K562 (cell line): ENCODE results near the gene MECP2. TPM values are rescaled to one million over a fixed set of nuclear protein-coding genes. Genes with fewer than 3 reads are reported as not detected.

Source experiments
- COPS2 ChIP-seq: fragments of 450-650 bp; conservative IDR thresholded peaks from 2 replicates; pipeline ENCODE4 v1.6.1; 2016; ENCODE audit warnings: mild to moderate bottlenecking, moderate library complexity
- HDAC8 ChIP-seq: fragments of 450-650 bp; IDR thresholded peaks from 2 replicates; pipeline ENCODE4 v1.6.1; 2016; ENCODE audit warnings: mild to moderate bottlenecking, missing genetic modification characterization, moderate library complexity, missing compliant biosample characterization
- L3MBTL2 ChIP-seq: fragments of 450-650 bp; IDR thresholded peaks from 2 replicates; pipeline ENCODE4 v1.6.1; 2016; ENCODE audit warnings: mild to moderate bottlenecking, moderate library complexity
- MEF2A ChIP-seq: IDR thresholded peaks from 2 replicates; pipeline ENCODE4 v1.6.1; 2011; ENCODE audit warnings: low read depth, mild to moderate bottlenecking, low read length, moderate library complexity; ENCODE audit not compliant: control insufficient read depth
- MYC ChIP-seq, 2 experiments: fragments of 250-450 bp in 1 of 2; sonication (Bioruptor Pico) in 1 of 2; IDR thresholded peaks; 2 replicates each; pipeline versions ENCODE4 v1.5.1 to v1.6.1; 2012 to 2021; ENCODE audit warnings: low read depth in 2 of 2, borderline replicate concordance in 1 of 2, improper control_type of control experiment in 1 of 2, low read length in 1 of 2, mild to moderate bottlenecking in 1 of 2, moderate library complexity in 1 of 2
- OTX1 ChIP-seq: fragments of 450-650 bp; formaldehyde crosslinking; IDR thresholded peaks from 2 replicates; pipeline ENCODE4 v1.4.0; 2022; ENCODE audit warnings: mild to moderate bottlenecking
- POLR2B ChIP-seq: fragments of 450-650 bp; IDR thresholded peaks from 2 replicates; pipeline ENCODE4 v1.6.1; 2018; ENCODE audit warnings: low read depth; ENCODE audit not compliant: partially characterized antibody
- PTRF ChIP-seq: fragments of 450-650 bp; IDR thresholded peaks from 2 replicates; pipeline ENCODE4 v1.6.1; 2016; ENCODE audit warnings: mild to moderate bottlenecking, missing genetic modification characterization, missing compliant biosample characterization
- SP1 ChIP-seq: sonication (generic); formaldehyde crosslinking; IDR thresholded peaks from 2 replicates; pipeline ENCODE4 v1.8.1; 2022; ENCODE audit warnings: mild to moderate bottlenecking, missing genetic modification reagents
- TEAD4 ChIP-seq, 2 experiments: sonication (generic) in 1 of 2; formaldehyde crosslinking in 1 of 2; IDR thresholded peaks; 2 replicates each; pipeline versions ENCODE4 v1.6.1 to v1.8.0; 2012 to 2022; ENCODE audit warnings: borderline replicate concordance in 1 of 2, inconsistent platforms in 1 of 2, low read length in 1 of 2, mild to moderate bottlenecking in 1 of 2, missing genetic modification reagents in 1 of 2
- ZNF134 ChIP-seq: fragments of 250-450 bp; sonication (Bioruptor Pico); conservative IDR thresholded peaks from 2 replicates; pipeline ENCODE4 v1.4.0; 2020
- ZNF311 ChIP-seq: fragments of 250-450 bp; sonication (Bioruptor Pico); IDR thresholded peaks from 2 replicates; pipeline ENCODE4 v1.4.0; 2020; ENCODE audit warnings: mild to moderate bottlenecking, moderate library complexity
- ZNF507 ChIP-seq: conservative IDR thresholded peaks from 2 replicates; pipeline ENCODE4 v1.6.1; 2017; ENCODE audit warnings: missing genetic modification characterization, missing compliant biosample characterization
- ZNF717 ChIP-seq: fragments of 250-450 bp; sonication (Bioruptor Pico); IDR thresholded peaks from 2 replicates; pipeline ENCODE4 v1.5.0; 2021
- polyA plus RNA-seq, 8 experiments: library from polyadenylated mRNA; depleted of rRNA in 4 of 8; stranded (reverse) in 5 of 8; unstranded in 3 of 8; fragments of >200 nt; fragmentation: Nextera tagmentation in 2 of 8; fragmentation: Illumina TruSeq in 1 of 8; extraction: Ambion mirVana in 2 of 8; extraction: Trizol in 1 of 8; gene quantifications; 2 replicates each; pipeline versions ENCODE4 v1.2.1 to v1.2.3, GENCODE V29; 2011 to 2014; ENCODE audit warnings: inconsistent platforms in 1 of 8, missing spikeins in 1 of 8
- total RNA-seq, 7 experiments: library from RNA; depleted of rRNA in 6 of 7; stranded (reverse); fragments of >200 nt in 6 of 7; fragmentation: Illumina TruSeq in 2 of 7; extraction: Trizol in 2 of 7; gene quantifications; 2 replicates each; pipeline versions ENCODE4 v1.2.1 to v1.2.3, GENCODE V29; 2011 to 2021; ENCODE audit warnings: low replicate concordance in 1 of 7
- TF ChIP-seq, protein P1 (sequence below): fragments of 250-450 bp; sonication (Bioruptor Pico); IDR thresholded peaks from 2 replicates; pipeline ENCODE4 v1.4.0; 2020
- TF ChIP-seq, protein P2 (sequence below): fragments of 250-450 bp; sonication (Bioruptor Pico); IDR thresholded peaks from 2 replicates; pipeline ENCODE4 v1.4.0; 2020; ENCODE audit warnings: borderline replicate concordance
- TF ChIP-seq, protein P3 (sequence below): fragments of 450-650 bp; IDR thresholded peaks from 2 replicates; pipeline ENCODE4 v1.6.1; 2016; ENCODE audit warnings: missing biosample characterization, missing genetic modification characterization
- TF ChIP-seq, protein P4 (sequence below): fragments of 250-450 bp; sonication (Bioruptor Pico); IDR thresholded peaks from 2 replicates; pipeline ENCODE4 v1.8.0; 2021; ENCODE audit warnings: moderate library complexity, mild to moderate bottlenecking, inconsistent platforms

Gene MECP2
- total and polyA plus RNA-seq, 9 of the 15 experiments (the other 6 are each of a cell fraction or from before 2014, with no cell fraction given), result 2.1 to 50.9 (median 30.5) TPM

DNA sequence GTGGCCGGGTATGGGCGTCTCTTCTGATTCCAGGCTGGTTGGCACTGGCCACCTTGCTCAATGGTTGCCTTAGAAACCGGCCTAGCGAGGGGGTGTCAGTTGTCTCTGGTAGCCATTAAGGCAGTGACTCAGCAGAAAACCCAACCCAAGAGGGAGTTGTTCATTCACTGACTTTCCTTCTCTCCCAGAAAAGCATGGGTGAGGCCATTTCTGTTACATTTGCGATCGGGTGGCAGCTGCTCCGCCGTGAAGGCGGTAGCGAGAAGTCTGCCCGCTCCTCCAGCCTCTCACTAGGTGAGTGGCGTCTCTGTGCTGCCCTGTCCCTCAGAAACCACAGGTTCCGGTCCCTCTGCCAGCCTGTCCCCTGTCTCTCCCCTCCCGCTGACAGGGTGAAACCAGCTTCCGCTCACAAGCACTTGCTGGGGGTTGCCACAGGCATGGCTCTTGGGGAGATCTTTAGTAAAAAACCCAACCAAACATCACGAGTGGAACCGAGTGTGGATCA lies 95.2 kb downstream of the MECP2 start (continued):
- TF ChIP-seq, protein P1, sequence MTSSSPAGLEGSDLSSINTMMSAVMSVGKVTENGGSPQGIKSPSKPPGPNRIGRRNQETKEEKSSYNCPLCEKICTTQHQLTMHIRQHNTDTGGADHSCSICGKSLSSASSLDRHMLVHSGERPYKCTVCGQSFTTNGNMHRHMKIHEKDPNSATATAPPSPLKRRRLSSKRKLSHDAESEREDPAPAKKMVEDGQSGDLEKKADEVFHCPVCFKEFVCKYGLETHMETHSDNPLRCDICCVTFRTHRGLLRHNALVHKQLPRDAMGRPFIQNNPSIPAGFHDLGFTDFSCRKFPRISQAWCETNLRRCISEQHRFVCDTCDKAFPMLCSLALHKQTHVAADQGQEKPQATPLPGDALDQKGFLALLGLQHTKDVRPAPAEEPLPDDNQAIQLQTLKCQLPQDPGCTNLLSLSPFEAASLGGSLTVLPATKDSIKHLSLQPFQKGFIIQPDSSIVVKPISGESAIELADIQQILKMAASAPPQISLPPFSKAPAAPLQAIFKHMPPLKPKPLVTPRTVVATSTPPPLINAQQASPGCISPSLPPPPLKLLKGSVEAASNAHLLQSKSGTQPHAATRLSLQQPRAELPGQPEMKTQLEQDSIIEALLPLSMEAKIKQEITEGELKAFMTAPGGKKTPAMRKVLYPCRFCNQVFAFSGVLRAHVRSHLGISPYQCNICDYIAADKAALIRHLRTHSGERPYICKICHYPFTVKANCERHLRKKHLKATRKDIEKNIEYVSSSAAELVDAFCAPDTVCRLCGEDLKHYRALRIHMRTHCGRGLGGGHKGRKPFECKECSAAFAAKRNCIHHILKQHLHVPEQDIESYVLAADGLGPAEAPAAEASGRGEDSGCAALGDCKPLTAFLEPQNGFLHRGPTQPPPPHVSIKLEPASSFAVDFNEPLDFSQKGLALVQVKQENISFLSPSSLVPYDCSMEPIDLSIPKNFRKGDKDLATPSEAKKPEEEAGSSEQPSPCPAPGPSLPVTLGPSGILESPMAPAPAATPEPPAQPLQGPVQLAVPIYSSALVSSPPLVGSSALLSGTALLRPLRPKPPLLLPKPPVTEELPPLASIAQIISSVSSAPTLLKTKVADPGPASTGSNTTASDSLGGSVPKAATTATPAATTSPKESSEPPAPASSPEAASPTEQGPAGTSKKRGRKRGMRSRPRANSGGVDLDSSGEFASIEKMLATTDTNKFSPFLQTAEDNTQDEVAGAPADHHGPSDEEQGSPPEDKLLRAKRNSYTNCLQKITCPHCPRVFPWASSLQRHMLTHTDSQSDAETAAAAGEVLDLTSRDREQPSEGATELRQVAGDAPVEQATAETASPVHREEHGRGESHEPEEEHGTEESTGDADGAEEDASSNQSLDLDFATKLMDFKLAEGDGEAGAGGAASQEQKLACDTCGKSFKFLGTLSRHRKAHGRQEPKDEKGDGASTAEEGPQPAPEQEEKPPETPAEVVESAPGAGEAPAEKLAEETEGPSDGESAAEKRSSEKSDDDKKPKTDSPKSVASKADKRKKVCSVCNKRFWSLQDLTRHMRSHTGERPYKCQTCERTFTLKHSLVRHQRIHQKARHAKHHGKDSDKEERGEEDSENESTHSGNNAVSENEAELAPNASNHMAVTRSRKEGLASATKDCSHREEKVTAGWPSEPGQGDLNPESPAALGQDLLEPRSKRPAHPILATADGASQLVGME, result peak; percentile 79; the same call in 1 of the 2 replicates
- TF ChIP-seq COPS2, result no peak
- TF ChIP-seq ZNF311 (CRISPR knock-in tag), result peak; percentile 60; the same call in 1 of the 2 replicates
- TF ChIP-seq MEF2A, result no peak
- peak; percentile 90 for TF ChIP-seq PTRF (tag)
- no peak for TF ChIP-seq TEAD4 (IDR thresholded peaks at IDR 0.05; ENCODE audit: low read length)
- no peak for TF ChIP-seq TEAD4 (CRISPR knock-in tag; IDR thresholded peaks at IDR 0.05; ENCODE audit: borderline replicate concordance)
- TF ChIP-seq ZNF134 (CRISPR knock-in tag), result peak; percentile 79
- peak; percentile 31; the same call in 1 of the 2 replicates for TF ChIP-seq L3MBTL2
- no peak for TF ChIP-seq ZNF717
- TF ChIP-seq, protein P2, sequence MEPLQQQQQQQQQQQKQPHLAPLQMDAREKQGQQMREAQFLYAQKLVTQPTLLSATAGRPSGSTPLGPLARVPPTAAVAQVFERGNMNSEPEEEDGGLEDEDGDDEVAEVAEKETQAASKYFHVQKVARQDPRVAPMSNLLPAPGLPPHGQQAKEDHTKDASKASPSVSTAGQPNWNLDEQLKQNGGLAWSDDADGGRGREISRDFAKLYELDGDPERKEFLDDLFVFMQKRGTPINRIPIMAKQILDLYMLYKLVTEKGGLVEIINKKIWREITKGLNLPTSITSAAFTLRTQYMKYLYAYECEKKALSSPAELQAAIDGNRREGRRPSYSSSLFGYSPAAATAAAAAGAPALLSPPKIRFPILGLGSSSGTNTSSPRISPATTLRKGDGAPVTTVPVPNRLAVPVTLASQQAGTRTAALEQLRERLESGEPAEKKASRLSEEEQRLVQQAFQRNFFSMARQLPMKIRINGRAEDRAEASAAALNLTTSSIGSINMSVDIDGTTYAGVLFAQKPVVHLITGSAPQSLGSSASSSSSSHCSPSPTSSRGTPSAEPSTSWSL, result peak; percentile 82; the same call in 1 of the 2 replicates
- TF ChIP-seq, protein P3, sequence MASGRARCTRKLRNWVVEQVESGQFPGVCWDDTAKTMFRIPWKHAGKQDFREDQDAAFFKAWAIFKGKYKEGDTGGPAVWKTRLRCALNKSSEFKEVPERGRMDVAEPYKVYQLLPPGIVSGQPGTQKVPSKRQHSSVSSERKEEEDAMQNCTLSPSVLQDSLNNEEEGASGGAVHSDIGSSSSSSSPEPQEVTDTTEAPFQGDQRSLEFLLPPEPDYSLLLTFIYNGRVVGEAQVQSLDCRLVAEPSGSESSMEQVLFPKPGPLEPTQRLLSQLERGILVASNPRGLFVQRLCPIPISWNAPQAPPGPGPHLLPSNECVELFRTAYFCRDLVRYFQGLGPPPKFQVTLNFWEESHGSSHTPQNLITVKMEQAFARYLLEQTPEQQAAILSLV (tag), result peak; percentile 87
- peak; percentile 90 for TF ChIP-seq OTX1 (CRISPR knock-in tag)
- TF ChIP-seq, protein P4, sequence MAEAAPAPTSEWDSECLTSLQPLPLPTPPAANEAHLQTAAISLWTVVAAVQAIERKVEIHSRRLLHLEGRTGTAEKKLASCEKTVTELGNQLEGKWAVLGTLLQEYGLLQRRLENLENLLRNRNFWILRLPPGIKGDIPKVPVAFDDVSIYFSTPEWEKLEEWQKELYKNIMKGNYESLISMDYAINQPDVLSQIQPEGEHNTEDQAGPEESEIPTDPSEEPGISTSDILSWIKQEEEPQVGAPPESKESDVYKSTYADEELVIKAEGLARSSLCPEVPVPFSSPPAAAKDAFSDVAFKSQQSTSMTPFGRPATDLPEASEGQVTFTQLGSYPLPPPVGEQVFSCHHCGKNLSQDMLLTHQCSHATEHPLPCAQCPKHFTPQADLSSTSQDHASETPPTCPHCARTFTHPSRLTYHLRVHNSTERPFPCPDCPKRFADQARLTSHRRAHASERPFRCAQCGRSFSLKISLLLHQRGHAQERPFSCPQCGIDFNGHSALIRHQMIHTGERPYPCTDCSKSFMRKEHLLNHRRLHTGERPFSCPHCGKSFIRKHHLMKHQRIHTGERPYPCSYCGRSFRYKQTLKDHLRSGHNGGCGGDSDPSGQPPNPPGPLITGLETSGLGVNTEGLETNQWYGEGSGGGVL (CRISPR knock-in tag), result no peak
- peak; percentile 97 for TF ChIP-seq HDAC8 (tag)
- TF ChIP-seq SP1 (CRISPR knock-in tag), result no peak
- no peak for TF ChIP-seq MYC (IDR thresholded peaks at IDR 0.05; ENCODE audit: low read depth, low read length)
- TF ChIP-seq MYC (CRISPR knock-in tag; IDR thresholded peaks at IDR 0.05; ENCODE audit: borderline replicate concordance, low read depth), result peak; percentile 80; the same call in 1 of the 2 replicates
- no peak for TF ChIP-seq ZNF507 (tag)
- TF ChIP-seq POLR2B, result no peak
